T-helper 9 cell (primary cell): ENCODE results near the gene GLIS1.

Source experiments
- DNase-seq: peaks from one replicate; pipeline ENCODE4 v3.0.0-alpha.2; 2020

The GLIS1 gene

DNA sequence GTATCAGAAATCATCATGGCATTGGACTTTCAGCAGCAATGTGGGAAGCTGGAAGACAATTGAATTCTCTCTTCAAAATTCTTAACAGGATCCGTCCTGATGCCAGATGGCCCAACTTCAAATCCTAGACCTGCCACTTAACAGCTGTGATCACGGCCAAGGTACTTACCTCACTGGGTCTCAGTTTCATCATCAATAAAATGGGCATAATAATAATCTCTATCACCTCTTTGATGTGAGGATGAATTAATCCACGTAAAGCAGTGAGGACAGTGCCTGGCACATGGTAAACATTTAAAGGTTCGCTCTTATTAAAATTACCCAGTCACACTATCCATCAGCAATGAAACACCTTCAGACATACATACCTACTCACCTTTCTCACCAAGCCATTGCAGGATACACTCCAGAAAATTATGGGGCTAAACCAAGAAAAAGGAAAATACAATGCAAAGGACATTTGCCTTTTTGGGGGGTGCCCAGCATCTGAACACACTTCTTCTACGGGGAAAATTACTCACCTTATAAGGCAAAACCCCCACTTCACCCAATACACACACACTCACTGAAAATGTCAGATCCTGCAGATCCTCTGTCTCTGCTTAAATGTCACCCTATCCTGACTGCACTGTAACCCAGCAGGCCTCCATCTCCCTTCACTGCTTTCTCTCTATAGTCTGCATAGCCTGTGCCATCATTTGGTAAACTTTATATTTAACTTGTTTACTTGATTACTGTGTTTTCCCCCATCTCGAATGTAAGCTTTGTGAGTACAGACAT, 21.7 kb downstream of the GLIS1 start:
- no peak for DNase-seq

DNA sequence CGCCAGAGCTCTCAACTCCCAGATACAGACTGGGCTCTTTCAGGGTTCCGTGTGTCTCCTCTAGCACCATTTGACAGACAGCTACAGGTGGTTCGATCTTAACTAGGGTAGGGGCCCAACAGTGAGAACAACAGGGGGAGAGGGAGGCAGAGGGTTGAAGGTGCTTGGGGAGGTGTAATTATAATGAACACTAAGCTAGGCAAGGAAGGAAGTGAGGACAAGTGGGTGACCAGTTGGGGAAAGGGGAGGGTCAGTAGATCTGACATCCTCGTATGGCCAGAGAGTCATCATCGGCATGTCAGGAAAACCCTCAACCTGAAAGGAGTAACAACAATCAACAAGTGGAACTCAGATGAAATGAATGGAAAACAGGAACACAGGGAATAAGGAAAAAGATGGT, 22.8 kb downstream of the GLIS1 start:
- no peak for DNase-seq

DNA sequence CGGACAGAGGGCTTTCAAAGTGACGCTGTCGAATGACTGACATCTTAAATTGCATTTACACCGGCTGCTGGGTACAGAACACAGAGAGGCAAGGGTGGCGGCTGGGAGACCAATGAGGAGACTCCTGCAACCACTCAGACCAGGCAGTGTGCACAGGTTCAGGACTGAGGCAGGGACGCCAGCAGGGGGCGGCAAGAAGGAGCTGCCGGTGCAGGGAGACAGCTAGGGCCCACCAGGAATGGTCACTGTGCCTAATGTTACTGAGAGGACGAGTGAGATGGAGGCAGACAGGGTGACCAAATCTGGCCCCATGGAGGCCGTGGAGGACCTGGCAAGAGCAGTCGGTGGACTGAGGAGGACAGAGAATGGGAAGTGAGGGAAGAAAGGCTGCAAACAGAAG, 23.5 kb downstream of the GLIS1 start:
- no peak for DNase-seq

DNA sequence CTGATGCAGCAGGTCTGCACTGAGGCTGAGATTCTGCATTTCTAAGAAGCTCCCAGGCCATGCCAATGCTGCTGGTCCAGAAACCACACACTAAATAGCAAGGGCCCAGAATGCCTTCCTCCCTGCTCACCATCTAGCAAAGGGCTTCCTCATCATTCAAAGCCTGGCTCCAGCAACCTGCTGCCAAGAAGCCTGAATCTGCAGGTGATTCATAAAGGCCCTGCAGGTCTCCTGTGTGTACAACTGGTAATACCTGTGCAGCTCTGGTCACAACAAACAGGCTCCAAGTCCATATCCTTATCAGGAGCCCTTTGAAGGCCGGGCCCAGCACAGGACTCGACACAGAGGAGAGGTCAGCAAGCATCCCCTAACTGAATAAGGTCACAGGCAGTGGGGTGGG, 26.7 kb downstream of the GLIS1 start:
- no peak for DNase-seq

DNA sequence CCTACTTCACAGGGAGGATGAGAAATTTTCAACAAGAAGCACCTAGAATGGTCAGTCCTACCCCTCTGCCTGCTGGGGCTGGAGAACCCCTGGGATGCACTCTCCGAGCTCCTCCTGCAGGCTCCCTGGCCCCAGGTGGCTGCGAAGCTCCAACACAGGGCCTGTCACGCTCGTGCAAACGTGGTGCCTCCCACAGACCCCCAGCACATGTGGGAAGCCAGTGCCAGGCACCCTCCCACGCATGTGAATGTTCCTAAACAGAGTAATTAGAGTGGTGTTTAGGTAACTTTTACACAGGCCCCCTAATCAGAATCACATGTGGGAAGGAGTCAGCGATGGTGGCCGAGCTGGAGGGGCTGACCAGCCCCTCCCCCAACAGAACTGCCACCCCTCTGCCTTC, 28.4 kb downstream of the GLIS1 start:
- DNase-seq, result no peak

DNA sequence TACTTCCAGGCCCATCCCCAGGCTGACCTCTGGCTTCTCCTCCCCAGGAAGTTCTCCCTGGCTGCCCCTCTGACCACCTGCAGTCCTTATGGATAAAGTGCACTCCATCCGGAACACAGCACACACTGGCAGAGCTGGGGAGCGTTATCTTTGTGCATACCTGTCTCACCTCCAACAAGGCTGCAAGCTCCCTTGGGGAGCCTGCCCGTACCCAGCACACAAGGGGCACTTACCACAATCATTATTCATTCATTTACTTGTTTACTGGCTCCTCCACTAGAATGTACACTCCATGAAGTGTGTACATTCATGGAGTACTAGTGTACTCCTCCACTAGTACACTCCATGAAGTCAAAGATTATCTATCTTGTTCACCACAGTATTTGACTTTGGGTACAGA, 30.3 kb downstream of the GLIS1 start:
- no peak for DNase-seq

DNA sequence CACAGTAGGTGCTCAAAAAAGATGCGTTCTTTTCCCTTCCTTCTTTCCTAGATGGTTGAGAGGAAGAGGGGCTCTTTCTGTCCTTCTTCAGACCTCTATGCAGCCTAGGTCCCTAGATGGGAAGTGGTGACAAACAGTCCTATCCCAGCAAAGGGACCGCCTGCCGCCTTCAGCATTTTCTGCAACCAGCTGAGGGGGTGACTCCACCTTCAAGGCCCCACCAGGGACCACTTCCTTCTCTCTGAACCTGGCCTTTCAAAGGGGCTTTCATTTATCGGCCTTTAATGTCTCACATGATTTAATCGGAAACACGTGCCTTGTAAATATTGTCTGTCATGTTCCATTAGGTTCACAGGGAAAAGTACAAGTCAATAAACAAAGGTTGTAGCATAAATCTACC, 32.6 kb downstream of the GLIS1 start:
- DNase-seq, result no peak

DNA sequence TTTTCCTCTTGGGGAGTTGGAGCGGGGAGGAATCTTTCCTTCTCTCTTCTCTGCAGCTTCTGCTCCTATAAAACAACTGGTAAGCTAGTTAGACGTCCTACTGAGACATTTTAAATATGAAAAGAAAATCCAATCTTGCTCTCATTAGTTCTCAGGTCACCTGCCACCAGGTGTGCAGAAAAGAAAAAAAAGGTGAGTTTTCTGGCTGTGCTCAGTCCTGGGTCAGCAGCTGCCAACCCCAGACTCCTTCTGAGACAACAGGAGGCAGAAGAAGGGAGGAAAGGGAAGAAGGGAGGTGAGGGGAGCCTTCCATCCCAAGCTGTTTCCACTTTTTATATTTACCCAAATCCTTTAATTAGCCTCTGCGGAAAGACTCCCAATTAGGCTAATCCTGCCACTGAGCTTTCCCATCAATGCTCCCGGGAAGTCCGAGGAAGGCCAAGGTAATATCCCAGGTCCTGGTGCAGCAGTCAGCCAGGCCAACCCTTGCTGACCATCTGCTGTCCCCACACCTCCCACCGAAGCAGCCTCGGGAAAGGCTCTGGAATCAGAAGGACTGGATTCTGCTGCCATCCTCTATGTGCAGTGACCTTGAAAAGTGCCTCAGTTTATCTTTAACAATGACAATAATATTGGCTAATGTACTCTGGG, 33.4 kb downstream of the GLIS1 start:
- no peak for DNase-seq

DNA sequence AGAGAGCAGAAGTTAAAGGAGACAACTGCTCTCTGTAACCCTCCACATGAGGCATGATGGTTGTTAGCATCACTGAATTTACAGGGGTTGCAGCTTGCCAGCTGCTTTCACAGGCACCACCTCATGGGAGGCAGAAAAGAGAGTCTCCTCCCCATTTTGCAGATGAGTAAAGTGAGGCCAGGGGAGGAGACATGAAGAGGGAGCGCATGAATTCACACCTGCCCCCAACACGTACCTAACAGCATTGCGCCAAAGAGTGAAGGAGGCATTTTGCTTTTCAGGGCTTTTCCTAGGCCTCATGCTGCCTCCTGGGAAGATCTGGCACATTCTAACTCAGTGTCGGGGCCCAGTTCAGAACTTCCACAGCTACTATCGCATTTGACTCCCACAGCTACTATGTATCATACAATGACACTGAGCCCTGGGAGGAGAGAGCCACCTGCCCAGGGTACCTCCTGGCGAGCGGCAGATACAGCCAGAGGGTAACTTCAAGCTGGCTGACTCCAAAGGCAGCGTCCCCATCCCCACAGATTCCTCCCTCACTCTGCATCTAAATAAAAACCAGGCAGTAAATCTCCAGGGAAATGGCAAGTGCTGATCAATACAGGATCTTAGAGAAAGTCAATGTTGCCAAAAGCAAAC, 34.0 kb downstream of the GLIS1 start:
- no peak for DNase-seq

DNA sequence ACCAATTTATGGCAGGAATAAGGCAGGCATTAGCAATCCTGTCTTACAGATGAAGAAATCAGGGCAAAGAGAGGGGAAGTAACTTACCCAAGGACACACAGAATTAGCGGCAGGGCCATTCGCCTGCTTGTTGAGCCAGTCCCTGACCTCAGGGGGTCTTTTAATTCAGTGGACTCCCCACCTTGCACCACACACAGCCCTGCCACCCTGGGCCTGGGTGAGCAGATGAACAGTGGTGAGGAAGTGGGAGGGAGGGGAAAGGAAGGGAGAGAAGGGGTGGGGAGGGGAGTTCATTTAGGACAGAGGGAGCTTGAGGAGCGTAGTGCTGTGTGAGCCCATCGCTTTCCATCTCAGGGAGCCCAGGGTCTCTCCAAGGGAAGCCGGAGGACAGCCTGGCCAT, 34.7 kb downstream of the GLIS1 start:
- no peak for DNase-seq

DNA sequence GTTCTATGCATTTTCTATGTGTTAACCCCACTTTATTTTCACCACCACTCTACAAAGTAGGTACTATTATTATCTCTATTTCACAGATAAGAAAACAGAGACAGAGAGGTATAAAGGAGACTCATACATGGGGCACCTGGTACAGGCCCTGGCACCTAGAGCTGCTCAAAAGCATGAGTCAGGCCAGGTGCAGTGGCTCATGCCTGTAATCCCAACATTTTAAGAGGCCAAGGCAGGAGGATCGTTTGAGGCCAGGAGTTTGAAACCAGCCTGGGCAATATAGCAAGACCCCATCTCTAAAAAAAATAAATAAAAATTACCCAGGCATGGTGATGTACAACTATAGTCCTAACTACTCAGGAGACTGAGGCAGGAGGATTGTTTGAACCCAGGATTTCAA, 35.8 kb downstream of the GLIS1 start:
- no peak for DNase-seq

DNA sequence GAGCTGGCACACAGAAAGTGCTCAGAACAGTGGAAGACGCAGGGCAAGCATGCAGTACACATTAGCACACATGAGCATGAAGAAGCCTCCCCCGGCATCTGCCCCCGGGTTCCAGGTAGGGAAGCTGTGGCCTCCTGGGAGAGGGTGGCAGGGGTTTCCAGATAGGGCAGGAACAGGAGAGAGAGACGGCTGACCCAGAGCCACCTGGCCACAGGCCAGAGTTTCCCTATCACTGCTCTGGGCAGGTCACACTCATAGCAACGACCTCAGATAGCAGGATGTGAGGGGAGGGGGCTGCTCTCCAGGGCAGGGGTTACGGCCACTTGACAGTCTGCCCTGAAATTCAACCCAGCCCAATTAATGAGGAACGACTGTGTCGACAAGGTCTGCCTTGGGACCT, 36.6 kb downstream of the GLIS1 start:
- no peak for DNase-seq

DNA sequence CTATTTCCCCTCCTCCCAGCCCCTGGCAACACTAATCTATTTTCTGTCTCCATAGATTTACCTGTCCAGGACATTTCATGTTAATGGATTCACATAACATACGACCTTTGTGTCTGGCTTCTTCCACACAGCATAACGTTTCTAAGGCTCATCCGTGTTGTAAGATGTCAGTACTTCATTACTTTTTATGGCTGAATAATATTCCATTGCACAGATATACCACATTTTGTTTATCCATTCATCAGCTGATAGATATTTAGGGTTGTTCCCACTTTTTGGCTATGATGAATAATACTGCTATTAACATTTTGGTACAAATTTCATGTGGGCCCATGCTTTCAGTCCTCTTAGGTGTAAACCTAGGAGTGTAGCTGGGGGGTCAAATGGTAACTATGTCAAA, 38.2 kb downstream of the GLIS1 start:
- DNase-seq, result no peak

DNA sequence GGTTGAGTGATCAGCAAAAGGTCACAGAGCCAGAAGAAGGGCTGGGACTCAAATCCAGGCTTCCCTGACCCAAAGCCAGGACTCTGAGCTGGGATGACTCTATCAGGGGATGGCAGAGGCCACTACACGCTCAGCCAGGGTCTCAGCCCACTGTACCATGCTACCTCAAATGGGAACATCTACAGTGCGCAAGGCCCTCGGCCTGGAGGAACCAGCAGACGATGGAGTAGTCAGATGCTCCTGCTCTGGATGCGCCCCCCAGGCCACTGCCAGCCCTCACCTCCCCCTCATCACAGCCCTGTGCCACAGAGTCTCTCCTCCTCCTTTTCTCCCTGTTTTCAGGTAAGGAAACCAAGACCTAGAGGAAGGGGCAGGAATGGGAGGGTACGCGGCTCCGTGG, 39.0 kb downstream of the GLIS1 start:
- DNase-seq, result no peak

DNA sequence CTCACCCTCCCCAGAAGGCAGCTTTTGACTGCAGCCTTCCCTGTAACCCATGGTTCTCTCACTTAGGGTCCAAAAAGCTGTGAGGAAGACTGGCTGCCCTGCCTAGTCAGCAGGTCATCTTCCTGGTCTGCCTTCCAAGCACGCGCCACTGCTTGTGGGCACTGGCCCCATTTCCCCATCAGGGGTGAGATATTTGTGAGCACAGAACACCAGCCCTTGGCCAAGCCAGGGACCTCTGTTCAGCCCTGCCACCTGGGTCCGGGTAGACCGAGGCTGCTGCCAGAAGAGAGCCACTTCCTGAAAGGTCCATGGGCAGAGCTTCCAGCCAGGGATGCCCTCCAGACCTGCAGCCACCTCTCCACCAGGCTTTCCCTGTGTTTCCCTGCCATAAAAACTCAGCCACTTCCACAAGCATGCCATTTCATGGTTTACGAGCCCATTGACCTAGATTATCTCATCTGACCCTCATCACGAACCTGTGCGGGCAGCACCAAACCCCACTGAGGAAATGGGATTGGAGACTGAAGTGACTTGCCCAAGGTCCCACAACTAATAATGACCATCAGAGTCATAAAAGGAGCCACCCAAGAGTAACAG, 40.5 kb downstream of the GLIS1 start:
- DNase-seq, result no peak

DNA sequence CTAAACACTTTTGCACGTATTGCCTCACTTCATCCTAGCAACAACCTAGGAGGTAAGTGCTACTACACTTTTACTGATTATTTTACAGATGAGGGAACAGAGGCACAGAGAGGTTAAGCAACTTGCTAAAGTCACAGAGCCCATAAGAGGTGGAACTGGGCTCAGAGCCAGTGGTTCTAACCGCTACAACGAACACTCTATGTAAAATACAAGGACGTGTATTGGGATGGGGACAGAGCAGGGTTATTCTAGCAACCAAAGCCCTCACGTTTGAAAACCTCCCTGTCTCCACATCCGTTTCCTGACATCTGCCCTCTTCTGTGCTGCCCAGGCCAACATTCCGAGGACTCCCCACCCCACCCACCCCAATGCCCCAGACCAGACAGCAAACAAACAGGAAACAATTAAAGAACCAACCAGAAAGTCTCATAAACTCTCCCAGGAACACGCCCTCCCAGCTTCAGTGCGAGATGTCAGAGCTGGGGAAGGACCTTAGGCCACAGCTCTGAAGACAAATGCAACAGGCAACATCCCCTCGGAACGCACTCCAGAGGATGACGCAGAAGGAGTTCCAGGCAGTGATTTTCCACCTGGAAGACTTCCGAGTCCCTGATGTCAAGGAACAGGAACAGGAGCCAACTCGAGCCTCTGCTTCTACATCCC, 41.1 kb downstream of the GLIS1 start:
- no peak for DNase-seq

DNA sequence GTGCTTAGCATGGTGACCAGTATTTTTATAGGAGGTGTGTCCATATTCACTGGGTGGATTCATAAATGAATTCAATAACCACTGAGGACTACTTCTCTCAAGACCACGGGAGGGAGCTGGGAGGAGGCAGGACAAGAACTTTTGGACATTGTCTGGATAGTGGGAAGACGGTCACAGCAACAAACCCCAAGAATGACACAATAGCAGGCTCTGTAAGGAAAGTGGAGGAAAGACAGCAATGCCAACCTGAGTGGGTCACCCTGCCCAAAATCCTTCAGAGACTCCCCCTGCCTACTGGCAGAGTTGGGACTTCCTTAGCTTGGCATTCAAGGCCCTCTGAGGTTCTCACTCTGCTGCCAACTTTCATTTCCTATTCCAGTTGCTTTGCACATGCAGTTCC, 42.0 kb downstream of the GLIS1 start:
- no peak for DNase-seq

DNA sequence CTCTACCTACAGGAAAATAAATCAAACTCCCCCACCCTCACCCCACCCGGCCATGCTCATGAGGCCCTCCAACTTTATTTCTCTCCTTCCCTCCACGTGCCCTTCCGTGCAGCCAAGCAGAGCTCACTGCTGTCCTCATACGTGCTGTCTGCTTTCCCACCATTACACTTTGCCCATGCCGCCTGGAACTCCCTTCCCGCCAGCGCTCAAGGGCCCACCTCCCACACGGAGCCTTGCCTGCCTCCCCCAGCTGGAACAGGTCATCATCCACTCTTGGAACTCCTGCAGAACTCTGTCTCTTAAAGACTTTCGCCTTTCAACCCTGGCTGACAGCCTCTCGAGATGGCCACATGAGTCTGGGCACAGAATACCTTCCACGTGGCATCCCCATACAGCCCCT, 42.4 kb downstream of the GLIS1 start:
- DNase-seq, result no peak

DNA sequence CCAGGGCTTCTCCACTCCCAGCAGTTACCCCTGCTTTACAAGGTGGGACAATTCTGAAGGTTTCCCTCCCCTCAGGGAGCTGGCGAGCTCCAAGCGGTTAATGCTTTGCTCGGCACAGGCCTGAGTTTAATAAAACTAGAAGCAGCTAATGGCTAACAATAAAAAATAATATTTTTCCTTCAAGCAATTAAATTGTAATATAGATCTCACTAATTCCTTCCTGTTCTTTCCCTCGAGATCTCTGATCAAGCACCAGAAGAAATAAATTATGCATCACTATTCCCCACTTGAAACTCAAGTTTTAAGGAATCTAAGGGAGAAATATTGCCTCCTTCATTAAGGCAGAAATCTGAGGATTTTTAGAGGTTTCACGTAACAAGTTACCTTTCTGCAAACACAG, 42.9 kb downstream of the GLIS1 start:
- DNase-seq, result no peak

DNA sequence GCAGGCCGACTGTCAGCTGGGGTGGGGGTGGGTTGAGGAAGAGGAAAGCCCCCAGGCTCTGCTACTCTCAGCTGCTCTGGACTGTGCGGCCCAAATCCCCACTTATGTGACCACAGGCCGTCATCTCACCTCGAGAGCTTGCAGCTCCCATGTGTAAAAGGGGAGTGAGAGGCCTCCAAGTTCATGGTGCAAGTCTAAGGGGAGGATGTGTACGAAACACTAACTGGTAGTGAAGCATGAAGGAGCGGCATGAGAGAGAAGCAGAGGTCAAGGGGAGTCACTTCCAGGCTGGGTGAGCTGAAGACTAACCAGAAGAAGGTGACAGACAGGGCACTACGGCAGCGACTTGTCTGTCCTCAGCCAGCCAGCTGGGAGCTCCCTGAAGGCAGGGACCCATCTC, 43.8 kb downstream of the GLIS1 start:
- no peak for DNase-seq

DNA sequence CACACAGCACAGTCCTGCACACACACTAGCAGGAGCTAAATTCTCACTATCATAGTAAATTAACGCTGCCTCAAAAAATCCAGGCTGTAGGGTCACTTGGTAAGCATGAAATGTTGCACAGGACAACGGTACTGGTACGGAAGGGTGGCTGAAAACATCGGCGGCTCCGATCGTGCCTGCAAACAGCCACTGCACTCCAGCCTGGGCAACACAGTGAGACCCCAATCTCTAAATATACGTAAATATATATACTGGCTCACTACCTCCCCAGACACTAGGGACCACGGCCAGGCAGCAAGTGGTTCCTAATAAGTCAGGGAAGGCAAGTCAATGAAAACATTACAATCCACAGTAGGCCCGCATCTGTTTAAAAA, 44.3 kb downstream of the GLIS1 start:
- DNase-seq, result no peak

DNA sequence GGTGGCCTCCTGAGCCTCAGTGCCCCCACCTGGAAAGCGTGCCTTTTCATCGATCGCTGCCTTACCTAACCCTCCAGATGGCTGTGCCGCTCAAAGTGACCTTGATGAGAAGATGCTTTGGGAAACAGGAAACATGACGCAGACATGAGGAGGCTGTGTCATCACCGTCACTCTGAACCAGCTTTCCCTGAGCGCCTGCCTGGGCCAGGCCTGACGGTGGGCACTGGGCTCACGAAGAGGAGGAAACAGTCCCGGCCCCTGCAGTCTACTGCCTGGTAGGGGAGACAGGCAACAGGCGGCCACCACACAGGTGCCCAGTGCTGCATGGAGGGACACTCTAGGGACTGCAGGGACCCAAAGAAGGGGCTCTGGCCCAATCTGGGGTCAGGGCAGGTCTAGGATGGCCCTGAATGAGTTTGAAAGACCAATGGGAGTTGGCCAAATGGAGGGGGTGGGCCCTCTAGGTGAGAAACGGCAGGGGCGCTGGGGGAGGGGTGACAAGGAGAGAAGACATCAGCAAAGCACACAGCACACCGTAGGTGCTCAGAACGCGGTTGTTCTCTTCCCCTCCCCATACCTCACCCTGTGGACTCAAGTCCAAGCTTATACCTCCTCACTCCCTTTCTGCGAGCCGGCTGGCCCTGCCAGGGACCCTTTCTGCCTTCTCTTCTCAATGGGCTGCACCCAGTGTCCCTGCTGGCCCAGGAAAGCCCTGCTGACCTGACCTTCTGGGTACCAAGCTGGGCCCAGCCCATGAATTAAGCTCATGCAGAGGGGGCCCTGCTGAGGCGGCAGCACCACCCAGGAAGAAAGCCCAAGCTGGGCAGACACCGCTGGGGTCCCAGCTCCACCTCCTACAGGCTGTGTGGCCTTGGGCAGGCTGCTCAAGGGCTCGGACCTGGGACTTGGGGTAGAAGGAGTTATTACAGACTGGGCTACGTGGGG, 44.9 kb downstream of the GLIS1 start:
- DNase-seq, result no peak
